Astrocyte of the spinal cord (primary cell): ENCODE results near the gene TBX5.

ENCODE experiments used
- DNase-seq: peaks from one replicate; pipeline ENCODE4 v3.0.0; 2011; ENCODE audit warnings: low read depth, low spot score
- H3K4me3 ChIP-seq: 2 replicates; pipeline ENCODE4 v1.5.1; 2011; ENCODE audit warnings: low read depth, mild to moderate bottlenecking, low read length, moderate library complexity
- CTCF ChIP-seq: IDR thresholded peaks from 2 replicates; pipeline ENCODE4 v1.5.1; 2012; ENCODE audit warnings: low read depth, mild to moderate bottlenecking, low read length, inconsistent platforms
- in situ Hi-C: cut with HindIII; loops from 2 replicates; pipeline ENCODE4 v1.10.0; 2017; ENCODE audit warnings: low sequenced_read_pairs

The TBX5 gene

GRCh38 chr12:114384739-114385138 is 21.2 kb downstream of the TBX5 start:
- no peak for DNase-seq
- TF ChIP-seq CTCF = no peak
- in situ Hi-C loops = no loop called here
- no peak overlapping the region for H3K4me3 ChIP-seq

- no peak for TF ChIP-seq CTCF
- DNase-seq = no peak
- H3K4me3 ChIP-seq = no peak overlapping the region
- in situ Hi-C loops = no loop called here
Measured at GRCh38 chr12:114381177-114381576, 24.8 kb downstream of the TBX5 start.

- in situ Hi-C loops = no loop called here
- TF ChIP-seq CTCF = no peak
Measured at GRCh38 chr12:114371733-114372132, 34.2 kb downstream of the TBX5 start.

GRCh38 chr12:114371250-114371649 is 34.7 kb downstream of the TBX5 start:
- DNase-seq = no peak
- no peak for TF ChIP-seq CTCF
- H3K4me3 ChIP-seq = no peak overlapping the region
- in situ Hi-C loops = no loop called here

More at GRCh38 chr12:114371733-114372132, 34.2 kb downstream of the TBX5 start:
- no peak for DNase-seq
- no peak overlapping the region for H3K4me3 ChIP-seq

- TF ChIP-seq CTCF = no peak
- DNase-seq = no peak
- H3K4me3 ChIP-seq = no peak overlapping the region
- in situ Hi-C loops = no loop called here
Measured at GRCh38 chr12:114368685-114369452, 37.1 kb downstream of the TBX5 start.

GRCh38 chr12:114361992-114362391 is 44.0 kb downstream of the TBX5 start:
- no peak for TF ChIP-seq CTCF
- no peak overlapping the region for H3K4me3 ChIP-seq
- in situ Hi-C loops = no loop called here
- no peak for DNase-seq
